Measurements from ENCODE around the gene DIP2B. TPM values are rescaled to one million over a fixed set of nuclear protein-coding genes. Genes with fewer than 3 reads are reported as not detected.

Gene DIP2B
- total RNA-seq, 1 experiment from 2014 or later: 26.1 TPM

DNA sequence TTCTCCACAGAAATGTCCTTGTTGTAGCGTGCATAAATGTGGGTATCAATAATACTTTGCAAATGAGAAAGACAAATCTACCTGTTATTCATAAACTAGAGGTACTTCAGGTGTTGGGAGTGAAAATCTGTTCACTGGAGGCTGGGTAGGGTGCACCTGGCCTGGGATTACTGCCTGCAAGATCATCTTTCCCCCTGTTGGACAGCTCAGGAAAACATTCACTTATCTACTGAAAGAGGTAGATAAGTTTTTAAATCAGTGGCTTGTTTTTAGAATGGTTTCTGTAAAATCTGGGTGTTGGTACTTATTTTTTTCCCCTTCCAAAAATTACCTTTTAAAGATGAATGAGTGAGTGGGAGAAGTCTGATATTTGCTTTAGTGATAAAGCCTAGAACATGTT lies 95.6 kb downstream of the DIP2B start:
- CTCF ChIA-PET: interaction anchor here (0.7 to 2.0 kb wide), 8 partner anchors 11 to 96 kb away, joined by 3 to 7 read pairs (median 3); partner anchors contain the start of gene DIP2B
- Mint-ChIP-seq H3K27ac (peak overlapping the region; percentile 88), H3K4me3 (no peak overlapping the region), H3K9me3 (peaks cover 4% of the 10 kb centered on the region; the same call in 1 of the 2 replicates), H3K27me3 (ENCODE audit: low read depth) (no peaks in the 10 kb centered on the region), H3K36me3 (peaks cover 3% of the 10 kb centered on the region; the same call in 1 of the 2 replicates), H3K4me1 (peaks cover 50% of the 10 kb centered on the region)
- POLR2A ChIA-PET: interaction anchor here (0.6 kb wide), 1 partner anchor 26 kb away, joined by 3 read pairs; no protein-coding TSS in a partner anchor
- TF ChIP-seq, protein P1, sequence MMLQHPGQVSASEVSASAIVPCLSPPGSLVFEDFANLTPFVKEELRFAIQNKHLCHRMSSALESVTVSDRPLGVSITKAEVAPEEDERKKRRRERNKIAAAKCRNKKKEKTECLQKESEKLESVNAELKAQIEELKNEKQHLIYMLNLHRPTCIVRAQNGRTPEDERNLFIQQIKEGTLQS (CRISPR knock-in tag; conservative IDR thresholded peaks at IDR 0.05): no peak
- TF ChIP-seq MYBL2 (CRISPR knock-in tag; IDR thresholded peaks at IDR 0.05) (no peak), ZBTB21 (CRISPR knock-in tag; IDR thresholded peaks at IDR 0.05; ENCODE audit: borderline replicate concordance) (no peak), ZNF512 (CRISPR knock-in tag; IDR thresholded peaks at IDR 0.05; ENCODE audit: borderline replicate concordance) (no peak), IRF2 (CRISPR knock-in tag; IDR thresholded peaks at IDR 0.05; ENCODE audit: borderline replicate concordance, low read depth) (no peak), ZNF671 (CRISPR knock-in tag; IDR thresholded peaks at IDR 0.05) (no peak), NR2C2 (CRISPR knock-in tag; IDR thresholded peaks at IDR 0.05) (no peak), E2F5 (CRISPR knock-in tag; IDR thresholded peaks at IDR 0.05) (no peak), NFATC4 (CRISPR knock-in tag; IDR thresholded peaks at IDR 0.05) (no peak), TCF7 (CRISPR knock-in tag; IDR thresholded peaks at IDR 0.05; ENCODE audit: low read depth) (no peak), STAT6 (CRISPR knock-in tag; conservative IDR thresholded peaks at IDR 0.05; ENCODE audit: low read depth) (no peak), NR1H2 (CRISPR knock-in tag; IDR thresholded peaks at IDR 0.05) (no peak), ZNF263 (CRISPR knock-in tag; IDR thresholded peaks at IDR 0.05; ENCODE audit: low read depth) (no peak), ETV6 (CRISPR knock-in tag; IDR thresholded peaks at IDR 0.05) (no peak)
- TF ChIP-seq, protein P2, sequence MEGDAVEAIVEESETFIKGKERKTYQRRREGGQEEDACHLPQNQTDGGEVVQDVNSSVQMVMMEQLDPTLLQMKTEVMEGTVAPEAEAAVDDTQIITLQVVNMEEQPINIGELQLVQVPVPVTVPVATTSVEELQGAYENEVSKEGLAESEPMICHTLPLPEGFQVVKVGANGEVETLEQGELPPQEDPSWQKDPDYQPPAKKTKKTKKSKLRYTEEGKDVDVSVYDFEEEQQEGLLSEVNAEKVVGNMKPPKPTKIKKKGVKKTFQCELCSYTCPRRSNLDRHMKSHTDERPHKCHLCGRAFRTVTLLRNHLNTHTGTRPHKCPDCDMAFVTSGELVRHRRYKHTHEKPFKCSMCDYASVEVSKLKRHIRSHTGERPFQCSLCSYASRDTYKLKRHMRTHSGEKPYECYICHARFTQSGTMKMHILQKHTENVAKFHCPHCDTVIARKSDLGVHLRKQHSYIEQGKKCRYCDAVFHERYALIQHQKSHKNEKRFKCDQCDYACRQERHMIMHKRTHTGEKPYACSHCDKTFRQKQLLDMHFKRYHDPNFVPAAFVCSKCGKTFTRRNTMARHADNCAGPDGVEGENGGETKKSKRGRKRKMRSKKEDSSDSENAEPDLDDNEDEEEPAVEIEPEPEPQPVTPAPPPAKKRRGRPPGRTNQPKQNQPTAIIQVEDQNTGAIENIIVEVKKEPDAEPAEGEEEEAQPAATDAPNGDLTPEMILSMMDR (IDR thresholded peaks at IDR 0.05): no peak
- TF ChIP-seq, protein P3, sequence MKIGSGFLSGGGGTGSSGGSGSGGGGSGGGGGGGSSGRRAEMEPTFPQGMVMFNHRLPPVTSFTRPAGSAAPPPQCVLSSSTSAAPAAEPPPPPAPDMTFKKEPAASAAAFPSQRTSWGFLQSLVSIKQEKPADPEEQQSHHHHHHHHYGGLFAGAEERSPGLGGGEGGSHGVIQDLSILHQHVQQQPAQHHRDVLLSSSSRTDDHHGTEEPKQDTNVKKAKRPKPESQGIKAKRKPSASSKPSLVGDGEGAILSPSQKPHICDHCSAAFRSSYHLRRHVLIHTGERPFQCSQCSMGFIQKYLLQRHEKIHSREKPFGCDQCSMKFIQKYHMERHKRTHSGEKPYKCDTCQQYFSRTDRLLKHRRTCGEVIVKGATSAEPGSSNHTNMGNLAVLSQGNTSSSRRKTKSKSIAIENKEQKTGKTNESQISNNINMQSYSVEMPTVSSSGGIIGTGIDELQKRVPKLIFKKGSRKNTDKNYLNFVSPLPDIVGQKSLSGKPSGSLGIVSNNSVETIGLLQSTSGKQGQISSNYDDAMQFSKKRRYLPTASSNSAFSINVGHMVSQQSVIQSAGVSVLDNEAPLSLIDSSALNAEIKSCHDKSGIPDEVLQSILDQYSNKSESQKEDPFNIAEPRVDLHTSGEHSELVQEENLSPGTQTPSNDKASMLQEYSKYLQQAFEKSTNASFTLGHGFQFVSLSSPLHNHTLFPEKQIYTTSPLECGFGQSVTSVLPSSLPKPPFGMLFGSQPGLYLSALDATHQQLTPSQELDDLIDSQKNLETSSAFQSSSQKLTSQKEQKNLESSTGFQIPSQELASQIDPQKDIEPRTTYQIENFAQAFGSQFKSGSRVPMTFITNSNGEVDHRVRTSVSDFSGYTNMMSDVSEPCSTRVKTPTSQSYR (CRISPR knock-in tag; IDR thresholded peaks at IDR 0.05): no peak
- TF ChIP-seq, protein P4, sequence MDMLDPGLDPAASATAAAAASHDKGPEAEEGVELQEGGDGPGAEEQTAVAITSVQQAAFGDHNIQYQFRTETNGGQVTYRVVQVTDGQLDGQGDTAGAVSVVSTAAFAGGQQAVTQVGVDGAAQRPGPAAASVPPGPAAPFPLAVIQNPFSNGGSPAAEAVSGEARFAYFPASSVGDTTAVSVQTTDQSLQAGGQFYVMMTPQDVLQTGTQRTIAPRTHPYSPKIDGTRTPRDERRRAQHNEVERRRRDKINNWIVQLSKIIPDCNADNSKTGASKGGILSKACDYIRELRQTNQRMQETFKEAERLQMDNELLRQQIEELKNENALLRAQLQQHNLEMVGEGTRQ (CRISPR knock-in tag; IDR thresholded peaks at IDR 0.05): no peak
- ATAC-seq: peak; percentile 47; the same call in 1 of the 2 replicates
- DNase-seq (ENCODE audit: low spot score): no peak
